Epithelial cell of esophagus (primary cell): ENCODE results near the gene ALDH5A1.
A peak's percentile ranks its signal among the peaks of the same experiment; 100 is the strongest.
"Not testable (repeated sequence)": the region's sequence is repeated elsewhere in the genome, so short reads cannot be mapped to it uniquely, and the experiment has no call there.

Experiments
- DNase-seq: peaks from one replicate; pipeline ENCODE4 v3.0.0; 2010; ENCODE audit warnings: low read depth
- H3K4me3 ChIP-seq: 2 replicates; pipeline ENCODE4 v1.5.1; 2011; ENCODE audit warnings: mild to moderate bottlenecking, low read length, control low read depth
- CTCF ChIP-seq: IDR thresholded peaks from 2 replicates; pipeline ENCODE4 v1.5.1; 2011; ENCODE audit warnings: low read depth, mild to moderate bottlenecking, low read length, control low read depth, inconsistent platforms; ENCODE audit not compliant: insufficient read depth; ENCODE audit errors: missing control alignments

Gene ALDH5A1

GRCh38 chr6:24504649-24505586, 10.1 kb downstream of the ALDH5A1 start:
- no peak for TF ChIP-seq CTCF
- peak; percentile 78 for DNase-seq
- H3K4me3 ChIP-seq = no peak overlapping the region

GRCh38 chr6:24506814-24507520, 12.2 kb downstream of the ALDH5A1 start:
- no peak for TF ChIP-seq CTCF
- H3K4me3 ChIP-seq = no peak overlapping the region
- DNase-seq = no peak

- H3K4me3 ChIP-seq, DNase-seq: not testable (repeated sequence)
Measured at GRCh38 chr6:24511976-24512375, 17.2 kb downstream of the ALDH5A1 start.

GRCh38 chr6:24513602-24514001, 18.8 kb downstream of the ALDH5A1 start:
- TF ChIP-seq CTCF = no peak
- H3K4me3 ChIP-seq = no peak overlapping the region
- DNase-seq = no peak

GRCh38 chr6:24517659-24518543, 23.1 kb downstream of the ALDH5A1 start:
- no peak for DNase-seq
- H3K4me3 ChIP-seq = no peak overlapping the region
- no peak for TF ChIP-seq CTCF

GRCh38 chr6:24520929-24521546, 26.3 kb downstream of the ALDH5A1 start:
- TF ChIP-seq CTCF = peak; percentile 85
- peak; percentile 51 for DNase-seq
- H3K4me3 ChIP-seq = no peak overlapping the region
